Measurements from ENCODE around the gene CELF3. TPM values are rescaled to one million over a fixed set of nuclear protein-coding genes. Genes with fewer than 3 reads are reported as not detected.
"Not testable (repeated sequence)": the region's sequence is repeated elsewhere in the genome, so short reads cannot be mapped to it uniquely, and the experiment has no call there.

The CELF3 gene
- polyA plus RNA-seq, 1 of the 3 experiments (the other 2 are of a cell fraction), result 0.25 TPM

GRCh38 chr1:151737026-151737425, 20.4 kb upstream of the CELF3 start (continued):
- TF ChIP-seq REST (IDR thresholded peaks at IDR 0.05; ENCODE audit: low read depth, low read length) (no peak), RFX5 (IDR thresholded peaks at IDR 0.05; ENCODE audit: low read length) (no peak), MEF2A (IDR thresholded peaks at IDR 0.05; ENCODE audit: borderline replicate concordance, low read depth) (no peak), ELF1 (IDR thresholded peaks at IDR 0.05) (no peak), NRF1 (IDR thresholded peaks at IDR 0.05; ENCODE audit: low read depth, low read length) (no peak), POLR2AphosphoS5 (IDR thresholded peaks at IDR 0.05; ENCODE audit: low read depth, low read length) (no peak), TAF1 (IDR thresholded peaks at IDR 0.05; ENCODE audit: borderline replicate concordance, low read depth, low read length) (no peak), MXI1 (IDR thresholded peaks at IDR 0.05; ENCODE audit: low read depth, low read length) (no peak)

DNA sequence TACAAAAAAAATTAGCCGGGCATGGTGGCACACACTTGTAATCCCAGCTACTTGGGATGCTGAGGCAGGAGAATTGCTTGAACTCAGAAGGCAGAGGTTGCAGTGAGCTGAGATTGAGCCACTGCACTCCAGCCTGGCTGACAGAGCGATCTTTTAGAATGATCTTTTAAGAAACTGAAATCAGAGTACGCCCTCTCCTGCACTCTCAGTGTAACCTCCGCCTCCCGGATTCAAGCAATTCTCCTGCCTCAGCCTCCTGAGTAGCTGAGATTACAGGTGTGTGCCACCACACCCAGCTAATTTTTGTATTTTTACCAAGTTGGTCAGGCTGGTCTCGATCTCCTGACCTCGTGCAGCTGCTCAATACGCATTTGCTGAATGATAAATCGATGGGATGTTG, 17.4 kb upstream of the CELF3 start:
- H3F3A ChIP-seq (replicated peaks; ENCODE audit: insufficient read depth); H3K4me2 ChIP-seq; H3K27me3 ChIP-seq (ENCODE audit: insufficient read depth); POLR2A ChIA-PET; H3K4me3 ChIP-seq (ENCODE audit: low read depth in 2 of 2, low read length in 1 of 2); H2AFZ ChIP-seq (ENCODE audit: low read depth); DNase-seq; H3K9ac ChIP-seq; H3K79me2 ChIP-seq (ENCODE audit: insufficient read depth); H3K27ac ChIP-seq (ENCODE audit: low read depth in 2 of 2, low read length in 1 of 2); H4K20me1 ChIP-seq (ENCODE audit: insufficient read depth); H3K36me3 ChIP-seq (replicated peaks in 1 of 2; ENCODE audit: control insufficient read depth in 1 of 2, insufficient read depth in 2 of 2, low read length in 1 of 2); H3K9me3 ChIP-seq; H3K9me2 ChIP-seq: not testable (repeated sequence)
- CTCF ChIA-PET, result interaction anchor here (0.6 to 3.9 kb wide), 32 partner anchors 10 to 292 kb away, joined by 3 to 64 read pairs (median 6); partner anchors contain the start of genes CELF3, MRPL9, RIIAD1 and TDRKH
- H3K4me1 ChIP-seq (ENCODE audit: control insufficient read depth in 1 of 2, insufficient read depth in 2 of 2, low read depth in 1 of 2, low read length in 1 of 2), result peaks cover 0 to 14% of the 10 kb centered on the region in 2 experiments; a peak in 1 of 4 replicates
- 81% methylated on average over 9 of the region's 9 CpGs for WGBS (ENCODE audit: low lambda C conversion rate)

- no peak overlapping the region for H3K27ac ChIP-seq (ENCODE audit: low read depth in 2 of 2, low read length in 1 of 2)
- WGBS (ENCODE audit: low lambda C conversion rate), result 73% methylated on average over 3 of the region's 3 CpGs
- peaks cover 0 to 23% of the 10 kb centered on the region in 2 experiments; a peak in 2 of 4 replicates for H3K4me1 ChIP-seq (ENCODE audit: control insufficient read depth in 1 of 2, insufficient read depth in 2 of 2, low read depth in 1 of 2, low read length in 1 of 2)
- CTCF ChIA-PET, result interaction anchor here (1.1 to 3.9 kb wide), 4 partner anchors 18 to 289 kb away, joined by 3 to 64 read pairs (median 46); partner anchors contain the start of gene CELF3
- H3K9ac ChIP-seq, result no peak overlapping the region
- H3F3A ChIP-seq (replicated peaks; ENCODE audit: insufficient read depth), result no peaks in the 10 kb centered on the region
- H3K9me3 ChIP-seq, result no peaks in the 10 kb centered on the region
- no peak overlapping the region for H2AFZ ChIP-seq (ENCODE audit: low read depth)
- H3K27me3 ChIP-seq (ENCODE audit: insufficient read depth), result no peaks in the 10 kb centered on the region
- no peak overlapping the region for H3K4me3 ChIP-seq (ENCODE audit: low read depth in 2 of 2, low read length in 1 of 2)
- H3K79me2 ChIP-seq (ENCODE audit: insufficient read depth), result no peaks in the 10 kb centered on the region
- no peak overlapping the region for H3K4me2 ChIP-seq
- DNase-seq, result no peak
- H4K20me1 ChIP-seq (ENCODE audit: insufficient read depth), result no peaks in the 10 kb centered on the region
- no peaks in the 10 kb centered on the region for H3K9me2 ChIP-seq
- POLR2A ChIA-PET, result no interaction called here
- TF ChIP-seq EP300 (IDR thresholded peaks at IDR 0.05; ENCODE audit: borderline replicate concordance in 1 of 2, low read depth in 1 of 2, low read length in 1 of 2) (no peak), CTCF (IDR thresholded peaks at IDR 0.05) (no peak), USF2 (IDR thresholded peaks at IDR 0.05; ENCODE audit: borderline replicate concordance, low read depth, low read length) (no peak), SIN3A (IDR thresholded peaks at IDR 0.05; ENCODE audit: borderline replicate concordance, low read depth, low read length) (no peak), TCF12 (IDR thresholded peaks at IDR 0.05) (no peak), MEF2A (IDR thresholded peaks at IDR 0.05; ENCODE audit: borderline replicate concordance, low read depth) (no peak), MXI1 (IDR thresholded peaks at IDR 0.05; ENCODE audit: low read depth, low read length) (no peak), EZH2phosphoT487 (IDR thresholded peaks at IDR 0.05; ENCODE audit: borderline replicate concordance, low read depth) (no peak), FOXJ3 (CRISPR knock-in tag; IDR thresholded peaks at IDR 0.05) (no peak), ELF1 (IDR thresholded peaks at IDR 0.05) (no peak)
- TF ChIP-seq, protein P1, sequence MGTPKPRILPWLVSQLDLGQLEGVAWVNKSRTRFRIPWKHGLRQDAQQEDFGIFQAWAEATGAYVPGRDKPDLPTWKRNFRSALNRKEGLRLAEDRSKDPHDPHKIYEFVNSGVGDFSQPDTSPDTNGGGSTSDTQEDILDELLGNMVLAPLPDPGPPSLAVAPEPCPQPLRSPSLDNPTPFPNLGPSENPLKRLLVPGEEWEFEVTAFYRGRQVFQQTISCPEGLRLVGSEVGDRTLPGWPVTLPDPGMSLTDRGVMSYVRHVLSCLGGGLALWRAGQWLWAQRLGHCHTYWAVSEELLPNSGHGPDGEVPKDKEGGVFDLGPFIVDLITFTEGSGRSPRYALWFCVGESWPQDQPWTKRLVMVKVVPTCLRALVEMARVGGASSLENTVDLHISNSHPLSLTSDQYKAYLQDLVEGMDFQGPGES (IDR thresholded peaks at IDR 0.05; ENCODE audit: low read depth, low read length), result no peak
- no peaks in the 10 kb centered on the region for H3K36me3 ChIP-seq (replicated peaks in 1 of 2; ENCODE audit: control insufficient read depth in 1 of 2, insufficient read depth in 2 of 2, low read length in 1 of 2)
These were observed 16.5 kb upstream of the CELF3 start for GRCh38 chr1:151733126-151733525.

All from SK-N-SH (cell line).